ENCODE data around the gene AKAP13.

The AKAP13 gene

GRCh38 chr15:85755942-85756341, 375.5 kb downstream of the AKAP13 start:
- no peak for DNase-seq (ENCODE audit: extremely low read depth, low read depth)
- TF ChIP-seq CTCF (IDR thresholded peaks at IDR 0.05; ENCODE audit: low read depth, low read length, missing control alignments): no peak
- H3K4me3 ChIP-seq (replicated peaks; ENCODE audit: low read depth, low read length): no peak overlapping the region

- TF ChIP-seq CTCF (IDR thresholded peaks at IDR 0.05; ENCODE audit: low read depth, low read length, missing control alignments): no peak
- H3K4me3 ChIP-seq (replicated peaks; ENCODE audit: low read depth, low read length): no peak overlapping the region
Observed at GRCh38 chr15:85756411-85757072, 376.1 kb downstream of the AKAP13 start.

GRCh38 chr15:85757073-85757938, 376.9 kb downstream of the AKAP13 start:
- no peak for DNase-seq (ENCODE audit: extremely low read depth, low read depth)
- TF ChIP-seq CTCF (IDR thresholded peaks at IDR 0.05; ENCODE audit: low read depth, low read length, missing control alignments): no peak
- H3K4me3 ChIP-seq (replicated peaks; ENCODE audit: low read depth, low read length): no peak overlapping the region

More at GRCh38 chr15:85756411-85757072, 376.1 kb downstream of the AKAP13 start:
- DNase-seq (ENCODE audit: extremely low read depth, low read depth): no peak

GRCh38 chr15:85757939-85758654, 377.7 kb downstream of the AKAP13 start:
- no peak for DNase-seq (ENCODE audit: extremely low read depth, low read depth)
- no peak overlapping the region for H3K4me3 ChIP-seq (replicated peaks; ENCODE audit: low read depth, low read length)
- TF ChIP-seq CTCF (IDR thresholded peaks at IDR 0.05; ENCODE audit: low read depth, low read length, missing control alignments): no peak

GRCh38 chr15:85758655-85758978, 378.2 kb downstream of the AKAP13 start:
- no peak overlapping the region for H3K4me3 ChIP-seq (replicated peaks; ENCODE audit: low read depth, low read length)
- no peak for DNase-seq (ENCODE audit: extremely low read depth, low read depth)
- TF ChIP-seq CTCF (IDR thresholded peaks at IDR 0.05; ENCODE audit: low read depth, low read length, missing control alignments): no peak

GRCh38 chr15:85759376-85759775, 379.0 kb downstream of the AKAP13 start:
- no peak for TF ChIP-seq CTCF (IDR thresholded peaks at IDR 0.05; ENCODE audit: low read depth, low read length, missing control alignments)
- no peak overlapping the region for H3K4me3 ChIP-seq (replicated peaks; ENCODE audit: low read depth, low read length)
- no peak for DNase-seq (ENCODE audit: extremely low read depth, low read depth)
